A673 (cell line): Measurements from ENCODE around the gene UACA.

ENCODE experiments used
- EZH2 ChIP-seq: fragments of 200-600 bp; sonication (generic); IDR thresholded peaks from 2 replicates; pipeline ENCODE4 v1.6.1; 2017; ENCODE audit warnings: borderline replicate concordance, low read depth, mild to moderate bottlenecking, mixed read lengths, antibody characterized with exemption, low read length; ENCODE audit not compliant: poor library complexity, severe bottlenecking
- TF ChIP-seq, protein P1 (sequence below): fragments of 300-800, 200-600 bp; sonication (generic); conservative IDR thresholded peaks from 2 replicates; pipeline ENCODE4 v1.5.1; 2017; ENCODE audit warnings: low read depth, mild to moderate bottlenecking, antibody characterized with exemption, low read length, moderate library complexity, mixed read lengths

- TF ChIP-seq, protein P1, sequence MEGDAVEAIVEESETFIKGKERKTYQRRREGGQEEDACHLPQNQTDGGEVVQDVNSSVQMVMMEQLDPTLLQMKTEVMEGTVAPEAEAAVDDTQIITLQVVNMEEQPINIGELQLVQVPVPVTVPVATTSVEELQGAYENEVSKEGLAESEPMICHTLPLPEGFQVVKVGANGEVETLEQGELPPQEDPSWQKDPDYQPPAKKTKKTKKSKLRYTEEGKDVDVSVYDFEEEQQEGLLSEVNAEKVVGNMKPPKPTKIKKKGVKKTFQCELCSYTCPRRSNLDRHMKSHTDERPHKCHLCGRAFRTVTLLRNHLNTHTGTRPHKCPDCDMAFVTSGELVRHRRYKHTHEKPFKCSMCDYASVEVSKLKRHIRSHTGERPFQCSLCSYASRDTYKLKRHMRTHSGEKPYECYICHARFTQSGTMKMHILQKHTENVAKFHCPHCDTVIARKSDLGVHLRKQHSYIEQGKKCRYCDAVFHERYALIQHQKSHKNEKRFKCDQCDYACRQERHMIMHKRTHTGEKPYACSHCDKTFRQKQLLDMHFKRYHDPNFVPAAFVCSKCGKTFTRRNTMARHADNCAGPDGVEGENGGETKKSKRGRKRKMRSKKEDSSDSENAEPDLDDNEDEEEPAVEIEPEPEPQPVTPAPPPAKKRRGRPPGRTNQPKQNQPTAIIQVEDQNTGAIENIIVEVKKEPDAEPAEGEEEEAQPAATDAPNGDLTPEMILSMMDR = no peak
- no peak for TF ChIP-seq EZH2
Observed at GRCh38 chr15:70609889-70610288, 153.5 kb downstream of the UACA start.
